GM10266 (cell line): ENCODE measurements around the gene PSMG1.
A peak's percentile ranks its signal among the peaks of the same experiment; 100 is the strongest.
"Not testable (repeated sequence)": the region's sequence is repeated elsewhere in the genome, so short reads cannot be mapped to it uniquely, and the experiment has no call there.

Experiments used
- DNase-seq: peaks from one replicate; pipeline ENCODE4 v3.0.0; 2012; ENCODE audit errors: extremely low spot score
- TF ChIP-seq, protein P1 (sequence below): IDR thresholded peaks from 2 replicates; pipeline ENCODE4 v1.5.1; 2012; ENCODE audit warnings: mild to moderate bottlenecking, low read depth; ENCODE audit not compliant: control insufficient read depth, insufficient read depth; ENCODE audit errors: missing control alignments

The PSMG1 gene

DNA sequence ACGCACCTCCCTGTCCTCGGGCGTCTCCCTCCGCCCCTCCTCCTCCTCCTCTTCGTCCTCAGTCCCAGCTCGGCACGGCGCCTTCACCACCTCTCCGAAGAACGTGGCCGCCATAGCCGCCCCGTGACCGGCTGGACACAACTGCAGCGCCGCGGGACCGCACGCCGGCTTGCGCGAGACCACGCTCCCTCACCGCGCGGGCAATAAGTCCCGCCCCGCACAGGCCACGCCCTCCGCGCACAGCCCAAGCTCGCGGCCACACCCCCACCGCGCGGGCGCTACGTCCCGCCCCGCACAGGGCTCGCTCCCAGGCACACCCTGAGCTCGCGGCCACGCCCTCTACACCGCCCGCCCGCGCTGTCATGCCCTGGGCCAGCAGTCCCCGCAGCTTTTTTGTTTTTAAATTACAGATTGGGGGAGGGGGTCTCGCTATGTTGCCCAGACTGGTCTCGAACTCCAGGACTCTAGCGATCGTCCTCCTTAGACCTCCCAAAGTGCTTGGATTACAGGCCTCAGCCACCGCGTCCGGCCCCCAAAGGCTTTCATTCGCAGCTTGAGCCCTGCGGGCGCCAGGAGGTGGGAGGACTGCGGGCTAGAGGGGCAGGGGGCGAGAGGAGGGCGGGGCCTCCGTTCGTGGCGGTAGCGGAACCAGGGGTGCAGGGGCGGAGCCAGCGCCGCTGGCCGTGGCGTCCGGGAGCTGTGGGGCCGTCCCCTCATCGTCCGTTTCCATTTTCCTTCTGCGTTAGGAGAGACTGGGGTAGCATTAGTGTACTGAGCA is at the start of gene PSMG1:
TSS of gene PSMG1 (minus strand) at position 180 of the 778 bp plus-strand sequence. CDS start at position 114, 66 bp downstream.
- TF ChIP-seq, protein P1, sequence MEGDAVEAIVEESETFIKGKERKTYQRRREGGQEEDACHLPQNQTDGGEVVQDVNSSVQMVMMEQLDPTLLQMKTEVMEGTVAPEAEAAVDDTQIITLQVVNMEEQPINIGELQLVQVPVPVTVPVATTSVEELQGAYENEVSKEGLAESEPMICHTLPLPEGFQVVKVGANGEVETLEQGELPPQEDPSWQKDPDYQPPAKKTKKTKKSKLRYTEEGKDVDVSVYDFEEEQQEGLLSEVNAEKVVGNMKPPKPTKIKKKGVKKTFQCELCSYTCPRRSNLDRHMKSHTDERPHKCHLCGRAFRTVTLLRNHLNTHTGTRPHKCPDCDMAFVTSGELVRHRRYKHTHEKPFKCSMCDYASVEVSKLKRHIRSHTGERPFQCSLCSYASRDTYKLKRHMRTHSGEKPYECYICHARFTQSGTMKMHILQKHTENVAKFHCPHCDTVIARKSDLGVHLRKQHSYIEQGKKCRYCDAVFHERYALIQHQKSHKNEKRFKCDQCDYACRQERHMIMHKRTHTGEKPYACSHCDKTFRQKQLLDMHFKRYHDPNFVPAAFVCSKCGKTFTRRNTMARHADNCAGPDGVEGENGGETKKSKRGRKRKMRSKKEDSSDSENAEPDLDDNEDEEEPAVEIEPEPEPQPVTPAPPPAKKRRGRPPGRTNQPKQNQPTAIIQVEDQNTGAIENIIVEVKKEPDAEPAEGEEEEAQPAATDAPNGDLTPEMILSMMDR = no peak
- DNase-seq = peak; percentile 88

- TF ChIP-seq, protein P1 = no peak
- no peak for DNase-seq
These were observed 49.6 kb upstream of the PSMG1 start for GRCh38 chr21:39232861-39233291.

GRCh38 chr21:39224930-39225329 is 41.7 kb upstream of the PSMG1 start:
- TF ChIP-seq, protein P1 = no peak
- DNase-seq = no peak

DNA sequence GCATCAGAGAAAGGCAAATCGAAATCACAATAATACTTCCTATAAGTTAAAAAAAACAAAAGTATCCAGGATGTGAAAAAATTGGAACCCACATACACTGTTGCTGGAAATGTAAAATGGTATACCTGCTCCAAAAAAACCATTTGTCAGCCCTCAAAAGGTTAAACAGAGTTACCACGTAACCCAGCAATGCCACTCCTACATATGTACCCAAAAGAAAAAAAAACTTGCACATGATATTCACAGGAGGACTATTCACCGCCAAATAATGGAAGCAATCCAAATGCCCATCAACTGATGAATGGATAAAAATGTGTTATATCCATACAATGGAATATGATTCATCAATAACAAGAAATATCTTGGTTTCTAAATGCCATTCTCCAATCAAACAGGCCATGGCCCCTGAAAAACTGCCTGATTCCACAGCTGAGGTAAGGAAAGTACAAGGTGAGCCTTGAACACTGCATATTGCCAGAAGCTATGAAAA is 38.8 kb upstream of the PSMG1 start:
- TF ChIP-seq, protein P1 = no peak
- DNase-seq = no peak

- TF ChIP-seq, protein P1 = no peak
- DNase-seq = no peak
These were observed 38.2 kb upstream of the PSMG1 start for GRCh38 chr21:39221282-39221996.

- not testable (repeated sequence) for DNase-seq
These were observed 37.6 kb upstream of the PSMG1 start for GRCh38 chr21:39220875-39221274.

GRCh38 chr21:39220150-39220549 is 36.9 kb upstream of the PSMG1 start:
- TF ChIP-seq, protein P1 = no peak

More at GRCh38 chr21:39220150-39220549, 36.9 kb upstream of the PSMG1 start:
- DNase-seq = no peak
